NCI-H82 (cell line): ENCODE data around the gene MSL1.
A peak's percentile ranks its signal among the peaks of the same experiment; 100 is the strongest.

Source experiments
- DNase-seq: peaks from one replicate; lab custom pipeline; 2025; lab: John Stamatoyannopoulos, UW

MSL1 gene

DNA sequence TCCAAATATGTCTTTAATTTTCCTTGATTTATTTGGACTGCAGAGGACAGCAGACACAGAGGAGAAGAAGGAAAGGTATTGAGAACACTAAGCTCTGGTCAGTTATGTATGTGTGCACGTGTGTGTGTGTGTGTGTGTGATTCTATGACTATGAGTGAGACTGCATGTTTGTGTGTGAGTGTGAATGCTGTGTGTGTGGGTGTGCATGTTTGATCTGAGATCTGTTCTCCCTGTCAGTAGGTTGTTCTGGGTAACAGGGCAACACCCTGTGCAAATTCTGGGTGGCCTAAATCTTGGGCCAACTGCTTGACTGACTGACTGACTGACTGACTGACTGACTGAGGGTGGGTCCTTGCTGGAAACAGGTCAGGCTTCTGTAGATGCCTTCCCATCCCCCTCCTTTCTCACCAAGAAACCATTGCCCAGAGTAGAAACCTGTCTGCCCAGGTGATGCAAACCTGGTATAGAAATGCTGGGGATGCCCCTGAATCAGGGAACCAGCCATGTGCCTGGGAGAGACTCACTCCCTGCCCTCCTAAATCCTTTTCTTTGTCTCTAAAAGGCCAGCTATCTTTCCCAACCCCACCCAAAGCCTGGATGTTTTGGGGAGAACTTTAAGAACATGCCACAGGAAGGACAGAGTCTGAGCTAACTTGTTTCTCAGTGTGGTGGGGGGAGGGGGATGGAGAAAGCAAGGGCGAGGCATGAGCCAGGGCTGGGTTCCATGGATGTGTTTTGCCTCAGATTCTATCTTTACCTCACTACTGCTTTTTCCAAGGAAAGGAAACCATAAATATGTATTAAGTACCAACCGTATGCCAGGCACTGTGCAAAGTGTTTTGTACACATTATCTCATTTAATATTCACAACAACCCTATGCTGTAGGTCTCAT lies 16.9 kb upstream of the MSL1 start:
- DNase-seq = no peak

DNA sequence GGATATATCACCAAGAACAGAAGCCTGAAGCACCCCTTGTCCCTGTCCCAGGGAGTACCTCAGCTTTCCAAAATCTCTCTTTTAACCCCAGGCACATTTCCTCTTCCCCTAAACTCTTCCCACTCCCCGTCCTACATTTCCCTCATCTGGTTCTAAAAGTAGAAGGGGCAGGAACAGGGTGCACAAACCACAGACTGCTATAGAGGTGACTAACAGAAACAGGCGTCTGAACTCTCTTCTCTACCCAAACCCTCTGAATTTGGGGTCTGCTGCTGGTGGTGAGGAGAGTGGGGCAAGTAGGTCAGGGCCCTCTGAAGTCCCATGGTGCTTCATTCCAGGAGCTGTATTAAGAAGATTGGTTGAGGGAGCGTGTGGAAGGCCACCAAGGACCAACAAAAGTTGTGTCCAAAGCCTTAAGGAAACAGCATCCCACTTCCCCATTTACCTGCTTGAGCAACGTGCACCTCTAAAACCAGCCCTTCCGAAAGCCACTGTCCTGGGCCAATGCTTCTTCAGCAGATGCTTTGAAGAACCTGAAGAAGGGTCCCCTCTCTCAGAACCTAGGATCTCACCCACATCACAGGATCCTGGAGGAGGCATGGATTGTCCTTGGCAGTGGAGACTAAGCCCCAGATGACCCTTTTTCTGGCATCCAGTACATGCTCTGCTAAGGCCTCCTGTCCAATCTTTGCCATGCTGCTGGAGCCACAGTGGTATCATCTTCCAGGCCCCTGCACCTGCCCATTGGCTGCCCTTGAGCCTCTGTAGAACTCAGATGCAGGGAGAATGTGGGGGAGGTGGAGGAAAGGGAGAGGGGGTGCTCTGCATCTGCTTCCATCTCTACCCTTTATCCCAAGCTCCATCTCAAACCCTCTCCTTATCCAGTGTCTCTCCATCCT lies 15.7 kb upstream of the MSL1 start:
- DNase-seq = no peak

DNA sequence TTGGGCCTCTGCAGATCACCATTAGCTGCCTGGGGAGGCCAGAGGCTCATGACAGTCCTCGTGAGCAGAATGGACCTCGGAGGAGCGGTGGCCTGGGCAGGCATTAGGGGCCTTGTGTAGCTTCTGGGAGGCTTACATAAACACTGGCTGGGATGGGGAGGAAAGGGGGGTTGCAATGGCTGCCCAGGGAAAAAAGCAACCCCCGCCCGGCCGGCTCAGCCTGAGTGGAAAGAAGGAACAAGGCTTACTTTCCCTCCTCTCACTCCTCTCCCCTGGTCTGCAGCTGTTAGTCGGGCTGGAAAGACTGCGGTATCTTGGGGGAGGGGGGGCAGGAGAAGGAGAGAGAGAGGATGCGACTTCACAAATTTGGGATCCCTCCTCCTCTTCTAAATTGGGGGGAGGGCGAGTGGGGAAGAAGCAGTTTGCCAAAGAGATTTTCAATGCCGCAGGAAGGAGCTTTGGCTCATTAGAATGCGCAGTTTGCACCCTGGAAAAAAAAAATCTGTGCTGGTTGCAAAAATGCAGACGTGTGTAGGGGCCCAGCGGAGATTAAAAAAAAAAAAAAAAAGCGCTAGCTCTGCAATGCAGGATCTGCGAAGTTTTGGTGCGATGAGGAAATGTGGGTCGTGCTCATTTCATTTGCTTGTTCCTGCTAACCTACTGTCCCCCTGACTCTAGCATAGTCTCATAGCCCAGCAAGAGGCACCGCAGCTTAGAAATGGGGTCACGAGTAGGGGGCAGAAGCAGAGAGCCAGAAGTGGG lies 14.8 kb upstream of the MSL1 start:
- peak; percentile 59 for DNase-seq

DNA sequence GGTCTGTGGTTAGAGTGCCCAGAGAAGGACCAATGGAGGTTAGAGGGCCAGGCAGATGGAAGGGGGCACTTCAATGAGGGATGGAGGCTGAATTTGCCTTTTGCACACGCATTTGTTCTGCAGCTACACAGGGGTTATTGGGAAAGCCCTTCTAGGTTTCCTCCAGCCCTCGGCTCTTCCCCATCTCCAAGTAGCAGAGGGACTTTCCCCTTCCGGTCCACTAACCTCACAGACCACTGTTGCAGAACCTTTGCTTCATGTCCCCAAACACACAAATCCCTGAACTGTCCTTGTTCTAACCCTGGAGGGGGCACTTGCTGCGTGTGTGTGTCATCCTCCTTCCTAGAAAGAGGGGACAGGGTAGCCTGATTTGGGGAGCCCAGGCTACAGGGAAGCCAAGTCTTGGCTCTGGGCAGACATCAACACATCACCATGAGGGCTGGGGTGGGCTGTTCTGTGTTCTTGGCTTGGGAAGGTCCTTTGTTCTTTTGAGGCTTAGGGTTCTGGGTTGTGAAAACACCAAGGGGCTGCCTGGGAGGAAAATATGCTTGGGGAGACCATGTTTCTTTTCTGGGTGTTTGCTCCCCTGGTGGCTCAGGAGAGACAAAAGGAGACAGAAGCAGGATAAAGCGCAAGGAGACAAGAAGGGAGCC lies 14.1 kb upstream of the MSL1 start:
- DNase-seq = no peak

DNA sequence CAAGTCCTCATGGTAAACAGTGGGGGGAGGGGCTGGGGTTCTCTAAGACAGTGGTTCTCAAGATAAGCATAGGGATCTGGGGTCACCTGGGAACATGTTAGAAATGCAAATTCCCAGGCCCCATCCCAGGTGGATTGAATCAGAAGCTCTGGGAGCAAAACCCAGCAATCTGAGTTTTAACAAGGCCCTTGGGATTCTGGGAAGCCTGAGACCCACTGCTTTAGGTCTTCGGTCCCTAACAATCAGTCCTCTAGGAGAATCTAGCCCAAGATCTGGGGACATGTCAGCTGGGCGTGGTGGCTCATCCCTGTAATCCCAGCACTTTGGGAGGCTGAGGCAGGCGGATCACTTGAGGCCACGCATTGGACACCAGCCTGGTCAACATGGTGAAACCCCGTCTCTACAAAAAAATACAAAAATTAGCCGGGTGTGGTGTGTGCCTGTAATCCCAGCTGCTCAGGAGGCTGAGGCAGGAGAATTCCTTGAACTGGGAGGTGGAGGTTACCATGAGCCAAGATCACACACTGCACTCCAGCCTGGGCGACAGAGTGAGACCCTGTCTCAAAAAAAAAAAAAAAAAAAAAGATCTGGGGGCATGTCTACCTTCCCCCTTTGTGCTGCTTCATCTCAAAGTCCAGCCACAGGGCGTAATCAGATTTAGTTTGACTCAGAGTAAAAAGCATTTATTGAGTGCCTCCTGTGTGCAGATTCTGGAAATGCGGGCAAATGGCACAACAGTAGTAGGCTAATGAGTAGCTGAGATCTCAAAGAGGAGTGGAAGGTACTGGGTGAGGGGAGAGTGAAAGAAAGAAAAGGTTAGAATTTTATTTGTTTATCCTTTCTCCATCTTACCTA lies 12.6 kb upstream of the MSL1 start:
- peak; percentile 44 for DNase-seq

DNA sequence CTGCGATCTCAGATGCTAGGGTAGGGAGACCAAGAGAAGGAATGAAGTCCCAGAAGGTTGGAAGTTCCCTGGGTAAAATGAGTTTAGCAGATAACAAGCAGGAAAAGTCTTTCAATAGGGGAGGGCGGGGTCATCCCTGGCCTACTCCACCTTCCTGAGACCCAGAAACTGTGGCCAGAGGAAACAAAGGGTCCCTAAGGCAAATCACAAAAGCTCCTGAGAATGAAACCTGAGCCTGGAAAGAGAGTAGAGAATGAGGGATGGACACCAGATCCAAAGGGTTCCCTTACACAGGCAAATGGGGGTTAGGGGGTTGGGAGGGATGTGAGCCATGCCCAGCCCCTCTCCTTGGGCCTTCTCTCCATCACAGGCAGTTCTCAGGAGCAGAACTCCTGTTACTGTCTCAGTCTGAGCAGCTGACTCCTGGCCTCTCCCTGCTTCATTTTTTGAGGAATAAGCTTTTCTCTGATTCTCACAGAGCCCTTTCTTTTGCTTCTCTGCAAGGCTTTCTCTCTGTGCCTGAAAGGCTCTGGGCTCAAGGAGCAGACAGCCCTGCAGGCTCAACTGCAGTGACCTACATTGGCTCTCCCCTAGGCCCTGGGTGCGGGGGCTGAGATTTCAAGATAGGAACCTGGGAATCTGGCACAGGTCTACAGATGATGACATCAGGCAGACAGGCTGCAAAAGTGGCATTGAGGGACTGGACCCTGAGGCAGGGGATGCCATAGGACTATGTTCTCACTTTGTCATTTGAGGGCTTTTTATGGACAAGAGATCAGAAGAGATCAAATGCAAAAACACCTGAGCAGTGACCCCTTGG lies 11.5 kb upstream of the MSL1 start:
- peak; percentile 52 for DNase-seq

DNA sequence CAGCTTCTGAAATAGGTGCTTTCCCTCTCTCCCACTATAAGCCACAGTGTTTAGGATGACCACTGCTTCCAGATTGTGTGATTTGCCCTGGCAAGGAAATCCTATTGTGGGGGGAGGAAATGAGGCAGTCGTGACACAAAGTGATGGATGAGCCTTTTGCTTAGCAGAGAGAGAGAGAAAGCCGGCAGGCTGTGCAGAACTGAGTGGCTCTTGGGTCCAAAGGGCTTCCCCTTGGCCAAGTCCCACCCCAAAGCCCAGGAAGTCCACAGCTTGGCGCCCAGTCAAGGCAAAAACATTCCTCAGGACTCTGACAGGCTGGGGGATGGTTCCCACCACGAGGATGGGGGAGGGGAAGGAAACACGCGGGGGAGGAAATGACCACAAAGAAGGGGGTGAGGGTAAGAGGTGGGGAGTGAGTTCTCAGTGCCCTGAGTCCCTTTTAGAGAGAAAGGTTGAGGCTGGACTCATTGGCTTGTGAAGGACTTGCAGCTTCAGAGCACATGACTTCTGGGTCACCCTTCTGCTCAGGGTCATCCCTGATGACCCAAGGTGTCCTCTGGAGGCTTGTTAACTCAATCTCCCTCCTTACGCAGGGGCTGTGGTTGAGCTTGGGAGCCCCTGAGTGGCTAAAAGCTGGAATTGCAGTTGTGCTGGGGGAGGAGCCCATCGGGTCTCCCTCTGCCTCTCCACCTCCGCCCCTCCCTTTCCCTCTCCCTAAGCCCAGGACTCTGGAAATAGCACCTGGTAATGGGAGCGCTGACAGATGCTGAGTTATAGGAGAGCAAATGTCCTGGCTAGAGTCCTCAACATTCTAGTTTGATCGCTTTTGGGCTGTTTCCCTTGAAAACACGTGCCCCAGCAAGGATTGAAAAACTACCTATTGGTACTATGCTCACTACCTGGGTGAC lies 10.3 kb upstream of the MSL1 start:
- DNase-seq = peak; percentile 99

DNA sequence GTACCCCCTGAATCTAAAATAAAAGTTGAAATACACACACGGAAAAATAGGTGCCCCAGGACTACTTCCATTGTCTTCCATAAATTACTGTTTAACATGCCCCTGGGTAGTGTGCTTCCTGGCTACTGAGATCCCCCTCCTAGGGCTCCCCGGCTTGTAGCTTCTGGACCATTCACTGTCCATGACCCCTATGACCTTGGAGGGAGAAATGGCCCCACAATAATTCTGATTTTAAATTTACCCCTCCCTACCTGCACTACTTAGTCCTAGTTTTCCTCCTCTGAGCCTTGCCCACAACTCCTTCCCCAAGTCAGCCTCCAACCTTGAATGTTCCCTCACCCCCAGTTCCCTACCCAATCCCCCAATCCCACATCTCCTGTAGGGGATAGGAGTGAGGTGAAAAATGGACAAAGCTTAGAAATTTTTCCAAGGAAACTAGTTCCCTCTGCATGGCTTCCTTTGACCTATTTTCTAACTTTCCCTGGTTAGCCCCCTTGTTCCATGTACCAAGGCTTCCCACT lies 9.5 kb upstream of the MSL1 start:
- DNase-seq = no peak

DNA sequence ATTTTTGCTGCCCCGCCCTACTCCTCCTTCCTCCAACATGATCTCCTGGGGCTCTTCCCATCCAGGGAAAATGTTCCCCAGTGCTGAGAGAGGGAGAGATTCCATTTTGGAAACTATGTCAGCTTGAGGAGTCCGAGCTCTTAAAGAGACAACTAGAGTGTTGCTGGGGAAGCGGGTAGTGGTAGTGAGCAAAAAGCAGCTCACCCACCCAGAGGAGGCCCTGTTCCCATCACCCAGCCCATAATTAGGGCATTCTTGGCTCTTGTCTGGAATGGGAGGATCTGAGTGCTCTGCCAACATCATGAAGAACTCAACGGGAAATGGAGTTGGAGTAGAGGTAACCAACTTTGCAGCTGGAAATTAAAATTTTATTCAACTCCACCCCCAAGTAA lies 9.1 kb upstream of the MSL1 start:
- DNase-seq = no peak

- peak; percentile 98 for DNase-seq
Observed at GRCh38 chr17:40113110-40113906, 8.5 kb upstream of the MSL1 start.

GRCh38 chr17:40113907-40114245 lies 7.9 kb upstream of the MSL1 start:
- DNase-seq = peak; percentile 45

DNA sequence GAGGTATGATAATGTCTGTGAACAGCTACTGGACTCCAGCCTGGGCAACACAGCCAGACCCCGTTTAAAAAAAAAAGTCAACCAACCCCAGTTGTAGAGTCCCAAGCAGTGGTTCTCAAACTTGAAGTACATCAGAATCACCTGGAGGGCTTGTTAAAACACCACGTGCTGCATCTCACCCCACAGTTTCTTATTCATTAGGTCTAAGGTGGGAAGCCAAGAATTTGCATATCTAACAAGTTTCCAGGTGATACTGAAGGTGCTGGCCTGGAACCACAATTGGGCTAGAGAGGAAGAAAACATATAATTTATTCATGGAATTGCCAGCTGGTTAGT lies 6.7 kb upstream of the MSL1 start:
- DNase-seq = no peak

GRCh38 chr17:40122136-40122998 lies 596 bp downstream of the MSL1 start:
- peak; percentile 61 for DNase-seq

GRCh38 chr17:40122999-40123810 lies 1.4 kb downstream of the MSL1 start:
- DNase-seq = peak; percentile 84

DNA sequence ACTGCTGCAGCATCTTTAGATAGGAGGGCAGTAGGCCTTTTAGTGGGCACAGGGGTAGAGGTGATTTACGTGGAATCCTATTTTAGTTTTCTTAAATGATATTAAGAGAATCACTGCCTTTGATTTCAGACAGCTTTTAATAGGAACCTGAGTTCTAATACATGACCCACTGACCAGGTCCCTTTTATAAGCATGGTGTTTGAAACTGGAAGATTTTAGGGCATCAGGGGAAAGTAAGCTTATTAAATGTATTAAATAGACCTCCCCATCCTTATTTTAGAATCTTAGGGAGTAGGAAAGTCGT lies 2.0 kb downstream of the MSL1 start:
- no peak for DNase-seq
